DND-41 (cell line): ENCODE results near the gene LRP6.

Experiments used
- ATAC-seq: fragments of 200-7000 bp; cut with Tn5 transposase; 3 replicates; pipeline ENCODE4 v1.9.1; 2021; ENCODE audit warnings: low read depth; ENCODE audit not compliant: insufficient read depth
- DNase-seq: peaks from one replicate; pipeline ENCODE4 v3.0.0-alpha.2; 2020
- H2AFZ ChIP-seq: 2 replicates; pipeline ENCODE4 v1.6.0; 2012; ENCODE audit warnings: low read depth, low read length
- H3K27ac ChIP-seq: 2 replicates; pipeline ENCODE4 v1.5.1; 2012; ENCODE audit warnings: low read length, inconsistent platforms
- H3K27me3 ChIP-seq: fragments of 200-600 bp; sonication (generic); 2 replicates; pipeline ENCODE4 v1.6.0; 2012; ENCODE audit warnings: low read length, mild to moderate bottlenecking, inconsistent platforms; ENCODE audit not compliant: insufficient read depth, poor library complexity
- H3K36me3 ChIP-seq: 2 replicates; pipeline ENCODE4 v1.5.1; 2012; ENCODE audit warnings: low read length, inconsistent platforms; ENCODE audit not compliant: insufficient read depth
- H3K4me1 ChIP-seq: 2 replicates; pipeline ENCODE4 v1.5.1; 2012; ENCODE audit warnings: mild to moderate bottlenecking, low read length; ENCODE audit not compliant: insufficient read depth
- H3K4me2 ChIP-seq: 2 replicates; pipeline ENCODE4 v1.6.0; 2012; ENCODE audit warnings: mild to moderate bottlenecking, moderate library complexity, low read length, inconsistent platforms; ENCODE audit not compliant: insufficient read depth
- H3K4me3 ChIP-seq, 2 experiments: fragments of 200-600 bp in 1 of 2; shearing (Covaris generic) in 1 of 2; 2 replicates each; pipeline ENCODE4 v1.5.1; 2012 to 2016; ENCODE audit warnings: inconsistent platforms in 2 of 2, low read length in 2 of 2, mild to moderate bottlenecking in 2 of 2, low read depth in 1 of 2, moderate library complexity in 1 of 2
- H3K79me2 ChIP-seq: 2 replicates; pipeline ENCODE4 v1.6.0; 2012; ENCODE audit warnings: low read length, inconsistent platforms; ENCODE audit not compliant: insufficient read depth
- H3K9ac ChIP-seq: 2 replicates; pipeline ENCODE4 v1.6.0; 2012; ENCODE audit warnings: low read depth, mild to moderate bottlenecking, inconsistent platforms, low read length, moderate library complexity
- H3K9me3 ChIP-seq: 2 replicates; pipeline ENCODE4 v1.5.1; 2012; ENCODE audit warnings: low read length, moderate library complexity, mild to moderate bottlenecking, inconsistent platforms; ENCODE audit not compliant: insufficient read depth, severe bottlenecking
- H4K20me1 ChIP-seq: 2 replicates; pipeline ENCODE4 v1.6.0; 2012; ENCODE audit warnings: low read length; ENCODE audit not compliant: insufficient read depth
- EZH2 ChIP-seq: IDR thresholded peaks from 3 replicates; pipeline ENCODE4 v1.6.1; 2012; ENCODE audit warnings: borderline replicate concordance, low read depth, mild to moderate bottlenecking, moderate library complexity, low read length, inconsistent platforms; ENCODE audit not compliant: severe bottlenecking
- TF ChIP-seq, protein P1 (sequence below): IDR thresholded peaks from 2 replicates; pipeline ENCODE4 v1.5.1; 2012; ENCODE audit warnings: borderline replicate concordance, low read length, moderate library complexity, mild to moderate bottlenecking; ENCODE audit not compliant: poor library complexity, severe bottlenecking; ENCODE audit errors: extremely low read depth

The LRP6 gene

DNA sequence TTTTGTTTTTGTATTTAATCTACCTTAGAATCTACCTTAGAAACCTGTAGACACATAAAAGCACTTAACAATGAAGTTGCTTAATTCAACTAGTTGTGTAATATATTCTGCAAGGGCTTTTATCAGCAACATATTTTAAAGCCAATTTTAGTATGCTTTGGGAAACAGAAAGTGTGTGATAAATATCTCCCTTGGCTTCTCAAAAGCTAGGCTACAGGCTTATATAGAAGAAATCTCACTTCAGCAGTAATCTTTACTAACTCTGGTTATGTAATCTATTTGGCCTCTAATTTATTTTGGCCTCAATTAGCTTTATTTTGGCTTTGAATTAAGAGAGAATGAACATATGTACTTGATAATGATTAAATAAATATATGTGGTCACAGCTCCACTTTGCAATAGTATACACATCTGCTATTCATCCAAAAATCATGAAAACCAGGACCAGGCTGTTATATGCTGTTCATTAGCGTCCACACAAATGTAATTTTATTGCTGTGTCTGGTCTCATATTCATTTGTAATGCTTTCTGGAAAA, 37.2 kb downstream of the LRP6 start:
- Histone ChIP-seq H2AFZ (no peak overlapping the region), H3K4me1 (no peaks in the 10 kb centered on the region), H3K4me2 (no peak overlapping the region), H3K9ac (no peak overlapping the region), H3K79me2 (peaks cover 14% of the 10 kb centered on the region; the same call in 1 of the 2 replicates), H4K20me1 (peaks cover 5% of the 10 kb centered on the region; the same call in 1 of the 2 replicates), H3K4me3 (no peak overlapping the region), H3K36me3 (no peaks in the 10 kb centered on the region), H3K27ac (no peak overlapping the region), H3K9me3 (no peaks in the 10 kb centered on the region), H3K27me3 (no peaks in the 10 kb centered on the region)
- no peak for ATAC-seq
- no peak for TF ChIP-seq EZH2
- TF ChIP-seq, protein P1, sequence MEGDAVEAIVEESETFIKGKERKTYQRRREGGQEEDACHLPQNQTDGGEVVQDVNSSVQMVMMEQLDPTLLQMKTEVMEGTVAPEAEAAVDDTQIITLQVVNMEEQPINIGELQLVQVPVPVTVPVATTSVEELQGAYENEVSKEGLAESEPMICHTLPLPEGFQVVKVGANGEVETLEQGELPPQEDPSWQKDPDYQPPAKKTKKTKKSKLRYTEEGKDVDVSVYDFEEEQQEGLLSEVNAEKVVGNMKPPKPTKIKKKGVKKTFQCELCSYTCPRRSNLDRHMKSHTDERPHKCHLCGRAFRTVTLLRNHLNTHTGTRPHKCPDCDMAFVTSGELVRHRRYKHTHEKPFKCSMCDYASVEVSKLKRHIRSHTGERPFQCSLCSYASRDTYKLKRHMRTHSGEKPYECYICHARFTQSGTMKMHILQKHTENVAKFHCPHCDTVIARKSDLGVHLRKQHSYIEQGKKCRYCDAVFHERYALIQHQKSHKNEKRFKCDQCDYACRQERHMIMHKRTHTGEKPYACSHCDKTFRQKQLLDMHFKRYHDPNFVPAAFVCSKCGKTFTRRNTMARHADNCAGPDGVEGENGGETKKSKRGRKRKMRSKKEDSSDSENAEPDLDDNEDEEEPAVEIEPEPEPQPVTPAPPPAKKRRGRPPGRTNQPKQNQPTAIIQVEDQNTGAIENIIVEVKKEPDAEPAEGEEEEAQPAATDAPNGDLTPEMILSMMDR = no peak
- DNase-seq = no peak

DNA sequence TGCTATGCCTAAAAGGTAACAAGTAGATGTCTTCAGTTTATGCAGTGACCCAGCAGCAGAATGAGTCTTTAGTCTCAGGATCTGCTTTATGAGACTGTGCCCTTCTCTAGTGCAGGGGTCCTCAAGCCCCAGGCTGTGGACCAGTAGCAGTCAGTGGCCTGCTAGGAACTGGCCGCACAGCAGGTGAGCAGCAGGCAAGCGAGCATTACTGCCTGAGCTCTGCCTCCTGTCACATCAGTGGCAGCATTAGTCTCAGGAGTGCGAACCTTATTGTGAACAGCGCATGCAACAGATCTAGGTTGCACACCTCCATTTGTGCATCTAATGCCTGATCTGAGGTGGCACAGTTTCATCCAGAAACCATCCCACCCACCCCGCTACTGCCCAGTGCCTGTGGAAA, 38.4 kb downstream of the LRP6 start:
- peaks cover 14% of the 10 kb centered on the region; the same call in 1 of the 2 replicates for H3K79me2 ChIP-seq

DNA sequence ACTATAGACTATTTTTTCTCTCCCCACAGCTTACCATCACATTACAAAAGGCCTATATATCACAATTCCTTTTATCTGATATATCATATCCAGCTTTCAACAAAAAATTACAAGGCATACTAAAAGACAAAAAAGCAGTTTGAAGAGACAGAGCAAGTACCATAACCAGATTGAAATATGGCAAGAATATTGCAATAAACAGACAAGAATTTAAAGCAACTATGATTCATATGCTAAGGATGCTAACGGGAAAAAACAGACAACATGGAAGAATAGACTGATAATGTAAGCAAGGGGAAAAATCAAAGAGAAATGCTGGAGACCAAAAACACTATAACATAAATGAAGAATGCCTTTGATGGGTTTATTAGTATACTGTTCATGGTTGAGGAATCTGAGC, 40.7 kb downstream of the LRP6 start:
- DNase-seq (no peak), ATAC-seq (no peak)
- peaks cover 3% of the 10 kb centered on the region; the same call in 1 of the 2 replicates for H4K20me1 ChIP-seq
- no peak overlapping the region for H3K9ac ChIP-seq
- no peak overlapping the region for H3K4me2 ChIP-seq
- no peaks in the 10 kb centered on the region for H3K36me3 ChIP-seq
- no peak overlapping the region for H3K27ac ChIP-seq
- H2AFZ ChIP-seq = no peak overlapping the region
- no peaks in the 10 kb centered on the region for H3K4me1 ChIP-seq
- H3K79me2 ChIP-seq = peaks cover 11% of the 10 kb centered on the region; the same call in 1 of the 2 replicates
- H3K9me3 ChIP-seq = no peaks in the 10 kb centered on the region
- no peak overlapping the region for H3K4me3 ChIP-seq
- no peaks in the 10 kb centered on the region for H3K27me3 ChIP-seq
- TF ChIP-seq EZH2 = no peak
- TF ChIP-seq, protein P1 = no peak

More for the DNA sequence above, 38.4 kb downstream of the LRP6 start:
- ATAC-seq (no peak), DNase-seq (no peak)
- Histone ChIP-seq H4K20me1 (peaks cover 5% of the 10 kb centered on the region; the same call in 1 of the 2 replicates), H3K27me3 (no peaks in the 10 kb centered on the region), H3K27ac (no peak overlapping the region), H3K9ac (no peak overlapping the region), H3K4me1 (no peaks in the 10 kb centered on the region), H3K36me3 (no peaks in the 10 kb centered on the region), H3K4me2 (no peak overlapping the region), H3K4me3 (no peak overlapping the region), H2AFZ (no peak overlapping the region), H3K9me3 (no peaks in the 10 kb centered on the region)
- TF ChIP-seq, protein P1 = no peak
- TF ChIP-seq EZH2 = no peak
